Measurements from ENCODE around the gene PLEKHA5. TPM values are rescaled to one million over a fixed set of nuclear protein-coding genes. Genes with fewer than 3 reads are reported as not detected.

Gene PLEKHA5
- total RNA-seq, 1 donor from 2014 or later: 23.4 TPM

DNA sequence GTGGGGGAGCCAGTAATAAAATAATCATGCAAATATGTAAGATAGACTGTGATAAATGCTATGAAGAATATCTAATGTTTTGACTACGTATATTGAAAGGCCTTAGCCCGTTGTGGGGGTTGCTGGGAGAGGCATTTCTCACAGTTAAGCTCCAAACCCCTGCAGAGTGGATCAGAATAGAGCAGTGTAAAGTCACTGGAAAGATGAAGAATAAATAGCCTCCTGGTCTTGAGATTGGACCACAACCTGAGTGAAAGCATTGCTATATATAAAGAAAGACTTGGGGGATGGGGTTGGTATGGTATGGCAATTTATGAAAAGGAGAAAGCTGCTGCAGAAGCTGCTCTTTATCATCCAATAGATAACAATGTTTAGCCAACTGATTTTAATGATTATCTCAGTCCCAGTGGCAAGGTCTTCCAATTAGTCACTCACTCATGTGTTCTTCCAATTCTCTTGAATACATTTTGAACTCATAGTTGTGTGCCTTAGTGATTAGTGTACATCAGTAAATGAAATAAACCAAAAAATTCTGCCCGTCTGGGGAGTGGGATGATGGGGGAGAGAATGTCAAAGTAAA is 10.2 kb downstream of the PLEKHA5 start:
- H3K4me3 ChIP-seq (ENCODE audit: low read depth, low read length): no peak overlapping the region
- DNase-seq (ENCODE audit: low read depth): no peak
- TF ChIP-seq, protein P1, sequence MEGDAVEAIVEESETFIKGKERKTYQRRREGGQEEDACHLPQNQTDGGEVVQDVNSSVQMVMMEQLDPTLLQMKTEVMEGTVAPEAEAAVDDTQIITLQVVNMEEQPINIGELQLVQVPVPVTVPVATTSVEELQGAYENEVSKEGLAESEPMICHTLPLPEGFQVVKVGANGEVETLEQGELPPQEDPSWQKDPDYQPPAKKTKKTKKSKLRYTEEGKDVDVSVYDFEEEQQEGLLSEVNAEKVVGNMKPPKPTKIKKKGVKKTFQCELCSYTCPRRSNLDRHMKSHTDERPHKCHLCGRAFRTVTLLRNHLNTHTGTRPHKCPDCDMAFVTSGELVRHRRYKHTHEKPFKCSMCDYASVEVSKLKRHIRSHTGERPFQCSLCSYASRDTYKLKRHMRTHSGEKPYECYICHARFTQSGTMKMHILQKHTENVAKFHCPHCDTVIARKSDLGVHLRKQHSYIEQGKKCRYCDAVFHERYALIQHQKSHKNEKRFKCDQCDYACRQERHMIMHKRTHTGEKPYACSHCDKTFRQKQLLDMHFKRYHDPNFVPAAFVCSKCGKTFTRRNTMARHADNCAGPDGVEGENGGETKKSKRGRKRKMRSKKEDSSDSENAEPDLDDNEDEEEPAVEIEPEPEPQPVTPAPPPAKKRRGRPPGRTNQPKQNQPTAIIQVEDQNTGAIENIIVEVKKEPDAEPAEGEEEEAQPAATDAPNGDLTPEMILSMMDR (conservative IDR thresholded peaks at IDR 0.05; ENCODE audit: low read depth, low read length): no peak

DNA sequence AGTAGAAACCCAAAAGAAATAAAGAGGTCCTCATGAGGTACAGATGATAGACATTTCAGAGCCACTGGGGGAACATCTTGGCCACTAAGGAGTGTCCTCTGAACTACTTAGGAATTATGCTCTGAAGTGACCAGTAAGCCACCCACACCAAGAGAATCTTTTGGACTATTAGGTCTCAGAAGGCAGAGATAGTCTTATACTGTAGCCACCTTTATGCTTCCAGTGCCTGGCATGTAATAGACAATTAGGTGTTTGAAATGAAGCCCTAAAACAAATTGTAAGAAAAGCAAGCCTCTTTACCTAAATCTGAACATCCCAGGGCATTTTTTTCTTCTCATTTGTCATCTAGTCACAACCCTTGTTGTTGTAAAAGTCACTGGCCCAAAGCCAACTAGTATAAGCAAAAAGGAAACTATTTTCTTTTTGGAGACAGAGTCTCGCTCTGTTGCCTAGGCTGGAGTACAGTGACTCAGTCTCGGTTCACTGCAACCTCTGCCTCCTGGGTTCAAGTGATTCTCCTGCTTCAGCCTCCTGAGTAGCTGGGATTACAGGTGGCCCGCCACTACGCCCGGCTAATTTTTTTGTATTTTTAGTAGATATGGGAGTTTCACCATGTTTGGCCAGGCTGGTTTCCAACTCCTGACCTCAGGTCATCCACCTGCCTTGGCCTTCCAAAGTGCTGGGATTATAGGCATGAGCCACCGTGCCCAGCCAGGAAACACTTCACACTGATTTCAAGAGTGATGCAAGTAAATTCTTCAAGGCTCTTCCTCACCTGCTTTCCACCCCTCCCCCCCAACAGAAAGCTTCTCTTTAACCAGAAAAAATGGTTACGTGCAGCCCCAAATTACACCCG is 11.1 kb downstream of the PLEKHA5 start:
- DNase-seq (ENCODE audit: low read depth): no peak
- TF ChIP-seq, protein P1 (conservative IDR thresholded peaks at IDR 0.05; ENCODE audit: low read depth, low read length): no peak
- H3K4me3 ChIP-seq (ENCODE audit: low read depth, low read length): no peak overlapping the region

DNA sequence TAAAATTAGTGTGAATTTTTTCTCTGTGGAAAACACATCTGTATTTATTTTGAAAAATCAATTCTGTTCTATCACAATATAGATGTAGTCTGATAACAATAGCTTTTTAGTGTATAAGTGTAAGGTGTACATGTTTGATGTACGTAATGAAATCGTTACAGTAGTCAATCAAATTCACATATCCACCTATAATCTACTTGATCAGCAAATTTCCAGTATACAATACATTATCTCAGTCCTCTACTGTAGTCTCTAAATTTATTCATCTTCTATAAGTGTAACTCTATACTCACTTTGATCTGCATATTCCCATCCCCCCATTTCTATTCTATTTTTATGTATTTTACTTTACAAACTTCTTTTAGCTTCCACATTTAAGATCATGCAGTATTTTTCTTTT is 13.0 kb downstream of the PLEKHA5 start:
- H3K4me3 ChIP-seq (ENCODE audit: low read depth, low read length): no peak overlapping the region

DNA sequence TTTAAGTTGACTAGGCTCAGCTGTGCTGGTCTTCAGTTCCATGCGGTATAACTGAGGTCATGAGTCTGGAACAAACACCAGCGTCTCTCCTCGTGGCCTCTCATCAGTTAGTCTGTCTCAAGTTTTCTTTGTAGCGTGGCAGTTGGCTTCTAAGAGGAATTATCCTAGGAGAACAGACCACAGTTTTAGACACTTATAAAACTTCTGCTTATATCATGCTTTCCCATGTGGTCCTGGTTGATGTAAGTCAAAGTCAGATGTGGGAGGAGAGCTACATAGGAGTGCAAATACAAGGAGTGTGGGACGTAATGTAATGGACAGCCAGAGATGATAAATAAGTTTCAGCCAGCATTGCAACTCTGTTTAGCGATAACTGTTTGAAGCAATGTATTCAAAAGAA is 14.8 kb downstream of the PLEKHA5 start:
- H3K4me3 ChIP-seq (ENCODE audit: low read depth, low read length): no peak overlapping the region
- DNase-seq (ENCODE audit: low read depth): no peak
- TF ChIP-seq, protein P1 (conservative IDR thresholded peaks at IDR 0.05; ENCODE audit: low read depth, low read length): no peak

More for the DNA sequence above, 13.0 kb downstream of the PLEKHA5 start:
- TF ChIP-seq, protein P1 (conservative IDR thresholded peaks at IDR 0.05; ENCODE audit: low read depth, low read length): no peak
- no peak for DNase-seq (ENCODE audit: low read depth)

DNA sequence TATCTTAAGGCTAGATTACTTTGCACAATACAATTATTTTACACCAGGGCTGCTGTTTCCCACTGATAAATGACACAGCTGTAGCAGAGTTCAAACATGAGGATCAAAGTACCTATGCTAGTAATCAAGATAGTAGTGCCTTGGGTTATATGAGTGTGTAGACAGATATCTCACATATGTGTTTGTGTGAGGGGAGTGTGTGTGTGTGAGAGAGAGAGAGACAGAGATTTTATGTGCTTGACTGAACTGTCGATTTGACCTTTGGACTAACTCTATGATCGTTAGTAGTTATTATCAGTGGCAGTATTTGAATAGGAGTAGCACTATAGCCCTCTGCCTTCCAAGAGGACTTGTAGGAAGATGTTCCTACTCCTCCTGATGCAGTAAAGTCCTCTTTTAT is 15.5 kb downstream of the PLEKHA5 start:
- TF ChIP-seq, protein P1 (conservative IDR thresholded peaks at IDR 0.05; ENCODE audit: low read depth, low read length): no peak

DNA sequence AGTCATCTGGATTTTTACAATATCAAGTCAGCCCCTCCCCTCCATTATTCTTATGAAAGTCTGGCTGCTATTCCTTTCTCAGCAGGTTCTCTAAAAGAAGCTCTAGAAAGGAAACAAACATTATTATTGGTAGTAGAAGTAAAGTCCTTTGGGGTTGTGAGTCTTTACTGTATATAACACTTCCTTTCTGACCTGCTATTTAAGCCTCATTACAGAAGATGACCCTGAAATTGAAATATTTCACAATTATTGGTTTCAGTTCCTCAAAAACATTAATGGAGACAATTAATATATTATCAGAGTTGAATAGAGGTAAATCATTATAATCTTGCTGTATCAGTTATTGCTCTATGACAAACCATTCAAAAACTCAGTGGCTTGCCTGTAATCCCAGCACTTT is 19.3 kb downstream of the PLEKHA5 start:
- H3K4me3 ChIP-seq (ENCODE audit: low read depth, low read length): no peak overlapping the region
- TF ChIP-seq, protein P1 (conservative IDR thresholded peaks at IDR 0.05; ENCODE audit: low read depth, low read length): no peak
- no peak for DNase-seq (ENCODE audit: low read depth)

More for the DNA sequence above, 15.5 kb downstream of the PLEKHA5 start:
- H3K4me3 ChIP-seq (ENCODE audit: low read depth, low read length): no peak overlapping the region
- no peak for DNase-seq (ENCODE audit: low read depth)

All from epithelial cell of proximal tubule (primary cell).